HepG2 (cell line): ENCODE data around the gene MAP3K8. TPM values are rescaled to one million over a fixed set of nuclear protein-coding genes. Genes with fewer than 3 reads are reported as not detected.
A peak's percentile ranks its signal among the peaks of the same experiment; 100 is the strongest.

Source experiments
- DNMT1 ChIP-seq: sonication (generic); formaldehyde crosslinking; IDR thresholded peaks from 2 replicates; pipeline ENCODE4 v1.5.1; 2020; ENCODE audit warnings: mild to moderate bottlenecking, missing genetic modification reagents
- ERF ChIP-seq: IDR thresholded peaks from 2 replicates; pipeline ENCODE4 v1.6.1; 2018; ENCODE audit warnings: missing biosample characterization, missing genetic modification reagents
- GABPB1 ChIP-seq: IDR thresholded peaks from 2 replicates; pipeline ENCODE4 v1.6.1; 2016; ENCODE audit warnings: mild to moderate bottlenecking, missing genetic modification reagents, moderate library complexity, missing compliant biosample characterization
- HMG20A ChIP-seq: IDR thresholded peaks from 2 replicates; pipeline ENCODE4 v1.6.1; 2016; ENCODE audit warnings: borderline replicate concordance
- KDM2A ChIP-seq: sonication (generic); formaldehyde crosslinking; IDR thresholded peaks from 2 replicates; pipeline ENCODE4 v1.4.0; 2020; ENCODE audit warnings: low read depth, missing genetic modification reagents, borderline replicate concordance
- MTERF4 ChIP-seq: sonication (generic); formaldehyde crosslinking; IDR thresholded peaks from 2 replicates; pipeline ENCODE4 v1.8.0; 2023; ENCODE audit warnings: mild to moderate bottlenecking, missing genetic modification reagents
- RARA ChIP-seq: IDR thresholded peaks from 2 replicates; pipeline ENCODE4 v1.6.1; 2016; ENCODE audit warnings: missing genetic modification reagents, missing compliant biosample characterization
- SALL1 ChIP-seq: sonication (generic); formaldehyde crosslinking; IDR thresholded peaks from 2 replicates; pipeline ENCODE4 v1.8.0; 2022; ENCODE audit warnings: mild to moderate bottlenecking, missing genetic modification reagents
- SIN3B ChIP-seq: fragments of 150-350 bp; IDR thresholded peaks from 2 replicates; pipeline ENCODE4 v1.6.1; 2014; ENCODE audit warnings: low read length
- SMAD1 ChIP-seq: sonication (generic); formaldehyde crosslinking; IDR thresholded peaks from 2 replicates; pipeline ENCODE4 v1.4.0; 2020; ENCODE audit warnings: missing genetic modification reagents, low read depth, mild to moderate bottlenecking, borderline replicate concordance
- STAG1 ChIP-seq: sonication (generic); formaldehyde crosslinking; IDR thresholded peaks from 2 replicates; pipeline ENCODE4 v1.4.0; 2020; ENCODE audit warnings: missing genetic modification reagents
- TFAP4 ChIP-seq: sonication (generic); IDR thresholded peaks from 2 replicates; pipeline ENCODE4 v1.6.1; 2016; ENCODE audit warnings: low read depth, borderline replicate concordance
- ZNF782 ChIP-seq: sonication (generic); formaldehyde crosslinking; IDR thresholded peaks from 2 replicates; pipeline ENCODE4 v1.4.0; 2020; ENCODE audit warnings: missing genetic modification reagents, mild to moderate bottlenecking, borderline replicate concordance
- ZNF883 ChIP-seq: sonication (generic); formaldehyde crosslinking; IDR thresholded peaks from 2 replicates; pipeline ENCODE4 v1.5.1; 2020; ENCODE audit warnings: mild to moderate bottlenecking, missing genetic modification reagents; ENCODE audit errors: not compliant biosample characterization
- polyA plus RNA-seq, 8 experiments: library from polyadenylated mRNA; depleted of rRNA in 3 of 8; stranded (reverse) in 7 of 8; unstranded in 1 of 8; fragments of >200 nt; fragmentation: Illumina TruSeq in 4 of 8; extraction: Trizol in 4 of 8; gene quantifications; 2 replicates each; pipeline versions ENCODE4 v1.2.1 to v1.2.3, GENCODE V29; 2011 to 2016; ENCODE audit warnings: low read depth in 4 of 8, missing spikeins in 1 of 8, mixed read lengths in 1 of 8; ENCODE audit not compliant: insufficient read depth in 1 of 8
- total RNA-seq, 5 experiments: library from RNA; depleted of rRNA; stranded (reverse); fragments of >200 nt; fragmentation: Illumina TruSeq; extraction: Trizol; gene quantifications; 2 replicates each; pipeline ENCODE4 v1.2.3, GENCODE V29; 2016; ENCODE audit warnings: low read depth in 1 of 5
- TF ChIP-seq, protein P1 (sequence below), 2 experiments: sonication (generic) in 1 of 2; formaldehyde crosslinking in 1 of 2; IDR thresholded peaks; 2 replicates each; pipeline versions ENCODE4 v1.4.0 to v1.6.1; 2018 to 2020; ENCODE audit warnings: missing genetic modification reagents in 2 of 2, borderline replicate concordance in 1 of 2, low read depth in 1 of 2, mild to moderate bottlenecking in 1 of 2, missing biosample characterization in 1 of 2
- TF ChIP-seq, protein P2 (sequence below): sonication (generic); formaldehyde crosslinking; IDR thresholded peaks from 2 replicates; pipeline ENCODE4 v1.4.0; 2020; ENCODE audit warnings: mild to moderate bottlenecking, missing genetic modification reagents
- TF ChIP-seq, protein P3 (sequence below): sonication (generic); formaldehyde crosslinking; IDR thresholded peaks from 2 replicates; pipeline ENCODE4 v1.5.1; 2020; ENCODE audit warnings: mild to moderate bottlenecking, missing genetic modification reagents, moderate library complexity
- TF ChIP-seq, protein P4 (sequence below): sonication (generic); formaldehyde crosslinking; IDR thresholded peaks from 2 replicates; pipeline ENCODE4 v1.9.0; 2021; ENCODE audit warnings: missing genetic modification reagents, borderline replicate concordance

The MAP3K8 gene
- total and polyA plus RNA-seq, 2 of the 13 experiments (the other 11 are each of a cell fraction or from before 2014, with no cell fraction given) = 19.3 to 37.9 TPM

DNA sequence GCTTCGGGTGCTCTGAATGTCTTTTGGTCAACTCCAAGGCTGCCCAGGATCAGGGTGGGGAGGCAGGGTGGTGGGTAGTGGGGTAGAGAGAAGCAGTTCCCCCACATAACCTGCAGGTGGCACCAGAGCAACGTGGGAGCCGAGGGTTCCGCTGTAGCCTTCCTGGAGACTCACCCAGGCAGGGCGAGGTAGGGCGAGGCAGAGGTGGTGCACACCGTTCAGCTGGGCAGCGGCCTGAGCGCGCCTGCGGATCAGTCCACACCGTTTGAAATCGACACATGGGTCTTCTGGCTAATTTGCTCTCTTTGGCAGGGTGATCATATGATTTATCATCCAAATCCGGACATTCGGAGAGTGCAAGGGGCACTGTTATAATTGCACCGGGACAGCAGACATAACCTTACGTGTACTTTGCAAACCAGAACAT is 41.4 kb upstream of the MAP3K8 start (continued):
- TF ChIP-seq, protein P1, sequence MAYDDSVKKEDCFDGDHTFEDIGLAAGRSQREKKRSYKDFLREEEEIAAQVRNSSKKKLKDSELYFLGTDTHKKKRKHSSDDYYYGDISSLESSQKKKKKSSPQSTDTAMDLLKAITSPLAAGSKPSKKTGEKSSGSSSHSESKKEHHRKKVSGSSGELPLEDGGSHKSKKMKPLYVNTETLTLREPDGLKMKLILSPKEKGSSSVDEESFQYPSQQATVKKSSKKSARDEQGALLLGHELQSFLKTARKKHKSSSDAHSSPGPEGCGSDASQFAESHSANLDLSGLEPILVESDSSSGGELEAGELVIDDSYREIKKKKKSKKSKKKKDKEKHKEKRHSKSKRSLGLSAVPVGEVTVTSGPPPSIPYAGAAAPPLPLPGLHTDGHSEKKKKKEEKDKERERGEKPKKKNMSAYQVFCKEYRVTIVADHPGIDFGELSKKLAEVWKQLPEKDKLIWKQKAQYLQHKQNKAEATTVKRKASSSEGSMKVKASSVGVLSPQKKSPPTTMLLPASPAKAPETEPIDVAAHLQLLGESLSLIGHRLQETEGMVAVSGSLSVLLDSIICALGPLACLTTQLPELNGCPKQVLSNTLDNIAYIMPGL (CRISPR knock-in tag; IDR thresholded peaks at IDR 0.05; ENCODE audit: borderline replicate concordance in 1 of 2, low read depth in 1 of 2) = peak; percentile 50 to 60; a peak in 2 of 4 replicates
- peak; percentile 45; the same call in 1 of the 2 replicates for TF ChIP-seq TFAP4
- peak; percentile 58; the same call in 1 of the 2 replicates for TF ChIP-seq KDM2A (CRISPR knock-in tag)
- TF ChIP-seq, protein P2, sequence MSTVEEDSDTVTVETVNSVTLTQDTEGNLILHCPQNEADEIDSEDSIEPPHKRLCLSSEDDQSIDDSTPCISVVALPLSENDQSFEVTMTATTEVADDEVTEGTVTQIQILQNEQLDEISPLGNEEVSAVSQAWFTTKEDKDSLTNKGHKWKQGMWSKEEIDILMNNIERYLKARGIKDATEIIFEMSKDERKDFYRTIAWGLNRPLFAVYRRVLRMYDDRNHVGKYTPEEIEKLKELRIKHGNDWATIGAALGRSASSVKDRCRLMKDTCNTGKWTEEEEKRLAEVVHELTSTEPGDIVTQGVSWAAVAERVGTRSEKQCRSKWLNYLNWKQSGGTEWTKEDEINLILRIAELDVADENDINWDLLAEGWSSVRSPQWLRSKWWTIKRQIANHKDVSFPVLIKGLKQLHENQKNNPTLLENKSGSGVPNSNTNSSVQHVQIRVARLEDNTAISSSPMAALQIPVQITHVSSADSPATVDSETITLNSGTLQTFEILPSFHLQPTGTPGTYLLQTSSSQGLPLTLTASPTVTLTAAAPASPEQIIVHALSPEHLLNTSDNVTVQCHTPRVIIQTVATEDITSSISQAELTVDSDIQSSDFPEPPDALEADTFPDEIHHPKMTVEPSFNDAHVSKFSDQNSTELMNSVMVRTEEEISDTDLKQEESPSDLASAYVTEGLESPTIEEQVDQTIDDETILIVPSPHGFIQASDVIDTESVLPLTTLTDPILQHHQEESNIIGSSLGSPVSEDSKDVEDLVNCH = no peak
- TF ChIP-seq RARA (CRISPR knock-in tag) = 0 out of 2 replicates have a peak, but pooled peaks have one; percentile 17
- TF ChIP-seq SMAD1 (CRISPR knock-in tag) = peak; percentile 61; the same call in 1 of the 2 replicates
- 0 out of 2 replicates have a peak, but pooled peaks have one; percentile 17 for TF ChIP-seq GABPB1 (CRISPR knock-in tag)
- no peak for TF ChIP-seq HMG20A (CRISPR knock-in tag)
- no peak for TF ChIP-seq SIN3B
- peak; percentile 99 for TF ChIP-seq STAG1
- TF ChIP-seq SALL1 (CRISPR knock-in tag) = peak; percentile 69
- TF ChIP-seq, protein P3, sequence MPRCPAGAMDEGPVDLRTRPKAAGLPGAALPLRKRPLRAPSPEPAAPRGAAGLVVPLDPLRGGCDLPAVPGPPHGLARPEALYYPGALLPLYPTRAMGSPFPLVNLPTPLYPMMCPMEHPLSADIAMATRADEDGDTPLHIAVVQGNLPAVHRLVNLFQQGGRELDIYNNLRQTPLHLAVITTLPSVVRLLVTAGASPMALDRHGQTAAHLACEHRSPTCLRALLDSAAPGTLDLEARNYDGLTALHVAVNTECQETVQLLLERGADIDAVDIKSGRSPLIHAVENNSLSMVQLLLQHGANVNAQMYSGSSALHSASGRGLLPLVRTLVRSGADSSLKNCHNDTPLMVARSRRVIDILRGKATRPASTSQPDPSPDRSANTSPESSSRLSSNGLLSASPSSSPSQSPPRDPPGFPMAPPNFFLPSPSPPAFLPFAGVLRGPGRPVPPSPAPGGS (CRISPR knock-in tag) = 0 out of 2 replicates have a peak, but pooled peaks have one; percentile 59
- 0 out of 2 replicates have a peak, but pooled peaks have one; percentile 34 for TF ChIP-seq ZNF782 (CRISPR knock-in tag)
- TF ChIP-seq MTERF4 (CRISPR knock-in tag) = 0 out of 2 replicates have a peak, but pooled peaks have one; percentile 34
- TF ChIP-seq ERF (CRISPR knock-in tag) = peak; percentile 61; the same call in 1 of the 2 replicates
- TF ChIP-seq, protein P4, sequence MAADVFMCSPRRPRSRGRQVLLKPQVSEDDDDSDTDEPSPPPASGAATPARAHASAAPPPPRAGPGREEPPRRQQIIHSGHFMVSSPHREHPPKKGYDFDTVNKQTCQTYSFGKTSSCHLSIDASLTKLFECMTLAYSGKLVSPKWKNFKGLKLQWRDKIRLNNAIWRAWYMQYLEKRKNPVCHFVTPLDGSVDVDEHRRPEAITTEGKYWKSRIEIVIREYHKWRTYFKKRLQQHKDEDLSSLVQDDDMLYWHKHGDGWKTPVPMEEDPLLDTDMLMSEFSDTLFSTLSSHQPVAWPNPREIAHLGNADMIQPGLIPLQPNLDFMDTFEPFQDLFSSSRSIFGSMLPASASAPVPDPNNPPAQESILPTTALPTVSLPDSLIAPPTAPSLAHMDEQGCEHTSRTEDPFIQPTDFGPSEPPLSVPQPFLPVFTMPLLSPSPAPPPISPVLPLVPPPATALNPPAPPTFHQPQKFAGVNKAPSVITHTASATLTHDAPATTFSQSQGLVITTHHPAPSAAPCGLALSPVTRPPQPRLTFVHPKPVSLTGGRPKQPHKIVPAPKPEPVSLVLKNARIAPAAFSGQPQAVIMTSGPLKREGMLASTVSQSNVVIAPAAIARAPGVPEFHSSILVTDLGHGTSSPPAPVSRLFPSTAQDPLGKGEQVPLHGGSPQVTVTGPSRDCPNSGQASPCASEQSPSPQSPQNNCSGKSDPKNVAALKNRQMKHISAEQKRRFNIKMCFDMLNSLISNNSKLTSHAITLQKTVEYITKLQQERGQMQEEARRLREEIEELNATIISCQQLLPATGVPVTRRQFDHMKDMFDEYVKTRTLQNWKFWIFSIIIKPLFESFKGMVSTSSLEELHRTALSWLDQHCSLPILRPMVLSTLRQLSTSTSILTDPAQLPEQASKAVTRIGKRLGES (CRISPR knock-in tag) = no peak
- TF ChIP-seq DNMT1 = 0 out of 2 replicates have a peak, but pooled peaks have one; percentile 63
- peak; percentile 68 for TF ChIP-seq ZNF883 (CRISPR knock-in tag)
